Left colon (tissue), 2 donors: ENCODE data around the gene AHNAK. TPM values are rescaled to one million over a fixed set of nuclear protein-coding genes. Genes with fewer than 3 reads are reported as not detected.

Experiments used
- ATAC-seq: fragments of 200-7000 bp; cut with Tn5 transposase; one replicate; pipeline ENCODE4 v1.9.1; 2020; ENCODE audit warnings: mild to moderate bottlenecking, moderate library complexity
- DNase-seq, 2 donors: peaks; one replicate each; pipeline ENCODE4 v3.0.0-alpha.2; 2020
- intact Hi-C, 2 donors: fragments of 100-400 bp; cut with DNase I in 1 of 2; cut with micrococcal nuclease in 1 of 2; formaldehyde crosslinking; loops; one replicate each; pipeline versions ENCODE4 v1.11.2 to v1.14.0; 2022; cut with DNase I, micrococcal nuclease
- total RNA-seq, 2 donors: library from RNA; stranded (reverse); fragmentation: NEBNext Ultra II Directional; extraction: Animal tissue kit (Norgen Biotek cat#: 25700); gene quantifications; one replicate each; pipeline ENCODE4 v1.2.1, GENCODE V29; 2021
- donor health status: DM: no; HTN: no; CAD: no.
- donor health status: DM: yes; HTN: yes; CAD: no.

The AHNAK gene
- total RNA-seq, 2 donors from 2014 or later = 629 to 631 TPM

DNA sequence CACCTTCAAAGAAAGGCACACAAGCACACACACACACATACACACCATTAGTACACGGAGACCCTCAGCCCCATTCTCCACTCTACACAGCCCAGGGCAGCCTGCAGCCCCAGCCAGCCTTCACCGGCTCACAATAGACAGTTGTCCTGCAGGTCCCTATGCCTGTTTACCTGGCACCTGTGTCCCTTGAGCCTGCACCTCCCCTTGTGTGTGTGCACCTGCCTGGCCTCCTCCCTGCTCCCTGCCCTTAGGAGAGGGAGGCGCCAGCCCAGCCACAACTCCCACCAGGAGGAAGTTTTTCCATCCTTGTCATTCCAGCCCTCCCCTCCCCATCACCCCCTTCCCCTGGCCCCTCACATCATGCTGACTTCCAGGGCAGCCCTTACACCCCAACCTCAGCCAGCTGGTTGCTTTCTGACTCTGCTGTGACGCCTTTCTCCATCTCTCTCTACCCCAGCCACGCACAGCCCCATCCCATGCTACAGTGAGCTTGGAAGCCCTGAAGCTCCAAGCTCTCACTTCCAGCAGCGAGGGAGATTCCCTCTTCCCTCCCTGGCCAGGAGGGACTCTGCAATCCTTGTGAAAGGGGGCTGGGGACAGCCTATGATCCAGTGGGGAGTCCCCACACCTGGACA, 4.4 kb downstream of the AHNAK start:
- ATAC-seq (peak; percentile 46), DNase-seq (peak; percentile 71 to 86)
- intact Hi-C loops = loop anchor here (5.0 to 10.0 kb wide), 2 partner anchors 115 to 117 kb away; no protein-coding TSS in a partner anchor

DNA sequence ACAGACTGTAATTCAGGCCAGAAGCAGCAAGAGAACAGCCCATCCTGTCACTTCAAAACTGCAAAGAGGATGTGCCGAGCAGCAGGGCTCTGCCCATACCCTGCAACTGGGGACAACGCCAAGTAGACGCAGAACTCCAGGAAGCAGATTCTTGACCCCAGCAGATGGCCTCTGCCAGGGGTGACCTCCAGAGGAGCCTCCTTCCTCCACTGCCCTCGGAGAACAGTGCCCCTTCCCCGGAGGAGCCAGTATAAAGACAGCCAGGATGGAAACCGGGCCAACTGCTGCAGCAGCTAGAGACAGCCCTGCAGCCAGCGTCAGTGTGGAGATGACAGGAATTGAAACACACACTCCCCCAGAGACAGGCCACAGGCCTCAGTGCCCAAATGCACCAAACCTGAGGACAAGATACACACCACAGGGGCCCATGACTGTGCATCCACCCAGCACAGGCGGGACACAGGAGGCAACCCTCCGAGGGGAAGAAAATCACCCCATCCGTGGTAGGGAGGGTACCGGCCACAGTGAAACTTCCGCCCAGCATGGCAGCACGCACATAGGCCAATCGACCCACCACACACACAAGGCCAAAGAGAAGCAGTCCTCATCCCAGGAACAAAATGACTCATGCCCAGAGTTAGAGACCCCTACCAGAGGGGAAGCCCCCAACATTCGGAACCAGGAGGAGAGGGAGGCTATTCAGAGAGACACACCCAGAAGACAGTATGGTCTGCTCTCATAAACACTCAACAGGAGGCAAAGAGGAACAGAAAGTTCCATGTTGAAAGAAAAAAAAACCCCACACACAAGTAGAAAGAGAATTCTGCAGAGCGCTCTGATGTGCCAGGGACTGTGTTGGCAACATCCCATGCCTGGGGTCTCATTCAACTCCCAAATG, 5.6 kb downstream of the AHNAK start:
- ATAC-seq = no peak
- intact Hi-C loops = loop anchor here (5.0 to 10.0 kb wide), 2 partner anchors 114 to 116 kb away; no protein-coding TSS in a partner anchor
- DNase-seq = peak; percentile 58 to 76

DNA sequence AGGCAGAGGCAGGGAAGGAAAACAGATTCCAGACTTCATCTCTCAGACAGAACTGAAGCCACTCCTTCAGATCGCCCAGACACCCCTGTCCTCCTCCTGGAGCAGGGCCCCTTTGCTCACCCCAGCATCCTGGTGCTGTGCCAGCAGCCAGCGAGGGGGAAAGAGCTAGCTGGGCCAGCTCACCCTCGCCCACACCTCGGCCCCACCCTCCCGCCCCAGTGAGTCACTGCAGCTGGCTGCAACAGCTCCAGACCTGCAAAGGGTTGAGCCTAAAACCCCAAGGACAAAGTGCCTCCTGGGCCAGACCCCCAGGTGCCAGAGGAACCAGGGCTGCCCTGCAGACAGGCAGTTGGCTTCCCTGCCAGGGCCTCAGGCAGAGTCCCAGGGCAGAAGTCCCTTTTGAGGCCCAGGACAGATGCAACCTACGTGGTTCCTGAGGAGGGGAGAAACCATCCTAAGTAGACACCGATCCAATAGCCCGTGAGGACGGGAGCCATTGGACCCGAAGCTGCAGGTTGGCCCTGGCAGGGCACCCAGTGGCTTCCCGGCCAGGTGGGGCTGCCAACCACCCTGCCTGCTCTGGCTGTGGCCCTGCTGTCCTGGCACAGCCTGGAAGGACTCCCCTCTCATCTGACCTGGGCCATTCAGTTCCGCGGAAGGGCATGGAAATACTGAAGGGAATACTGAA, 7.2 kb downstream of the AHNAK start:
- ATAC-seq (peak; percentile 48), DNase-seq (peak; percentile 75 to 86)
- intact Hi-C loops = no loop called here

DNA sequence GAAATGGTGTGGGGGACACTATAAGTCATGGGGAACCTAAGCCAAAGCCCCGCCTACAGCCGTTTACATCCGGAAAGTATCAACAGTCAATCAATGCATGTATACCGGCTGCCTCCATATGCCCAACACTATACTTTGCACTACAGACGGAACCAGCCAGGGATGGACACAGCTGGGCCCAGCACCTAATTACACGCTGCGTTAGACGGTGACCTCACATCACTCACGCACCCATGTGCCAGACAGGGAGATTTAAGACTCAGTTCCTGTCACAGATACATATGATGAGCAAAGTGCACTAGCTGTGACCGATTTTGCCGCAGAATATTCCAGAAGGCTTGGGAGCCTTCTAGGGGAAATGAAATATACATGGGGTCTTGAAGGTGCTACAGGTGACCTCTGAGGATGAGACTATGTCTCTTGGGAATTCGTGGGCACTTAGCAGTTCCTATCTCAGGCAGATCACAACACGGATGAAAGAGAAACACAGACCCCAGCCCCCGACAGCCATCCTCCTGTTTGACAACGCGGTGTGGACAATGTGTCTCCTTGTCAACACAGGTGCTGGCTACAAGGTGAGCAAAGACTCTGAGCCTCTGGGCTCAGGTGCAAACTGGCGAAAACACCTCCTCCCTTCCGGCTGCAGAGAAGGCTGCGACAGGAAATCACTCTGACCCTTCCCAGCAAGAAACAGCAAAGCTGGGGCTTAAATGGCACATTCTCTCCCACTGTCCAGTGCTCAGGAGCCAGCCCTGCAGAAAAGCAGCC, 8.0 kb downstream of the AHNAK start:
- intact Hi-C loops = no loop called here
- DNase-seq (peak in 1 of 2 donors; percentile 23), ATAC-seq (peak; percentile 12)

DNA sequence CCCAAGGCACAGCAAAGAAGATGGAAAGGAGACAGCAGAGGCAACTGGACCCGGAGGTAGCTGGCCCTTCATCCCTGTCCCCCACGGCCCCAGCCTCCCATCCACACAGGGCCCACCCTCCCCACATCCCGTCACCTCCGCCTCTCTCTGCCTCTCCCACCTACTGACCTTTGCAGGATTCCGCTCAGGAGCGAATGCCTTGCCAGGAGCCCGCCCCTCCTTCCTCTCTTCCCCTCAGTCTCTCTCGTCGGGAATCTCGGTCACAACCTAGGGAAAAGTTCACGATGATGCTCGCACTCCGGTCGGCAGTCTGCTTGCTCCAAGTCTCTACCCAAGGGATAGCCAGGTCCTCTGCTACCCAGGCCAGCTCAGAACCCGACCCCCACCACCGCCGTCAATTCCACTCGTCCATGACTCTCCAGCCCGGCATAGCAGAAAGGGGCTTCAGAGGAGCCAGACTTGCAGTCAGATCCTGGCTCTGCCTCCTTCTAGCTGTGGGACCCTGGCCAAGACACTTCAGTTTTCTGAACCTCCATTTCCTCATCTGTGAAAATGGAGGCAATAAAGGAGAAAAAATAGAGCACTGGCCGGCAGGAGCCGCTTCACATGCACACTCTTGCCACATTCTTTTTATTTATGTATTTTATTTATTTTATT, 10.2 kb downstream of the AHNAK start:
- no peak for DNase-seq
- no peak for ATAC-seq
- intact Hi-C loops = no loop called here

DNA sequence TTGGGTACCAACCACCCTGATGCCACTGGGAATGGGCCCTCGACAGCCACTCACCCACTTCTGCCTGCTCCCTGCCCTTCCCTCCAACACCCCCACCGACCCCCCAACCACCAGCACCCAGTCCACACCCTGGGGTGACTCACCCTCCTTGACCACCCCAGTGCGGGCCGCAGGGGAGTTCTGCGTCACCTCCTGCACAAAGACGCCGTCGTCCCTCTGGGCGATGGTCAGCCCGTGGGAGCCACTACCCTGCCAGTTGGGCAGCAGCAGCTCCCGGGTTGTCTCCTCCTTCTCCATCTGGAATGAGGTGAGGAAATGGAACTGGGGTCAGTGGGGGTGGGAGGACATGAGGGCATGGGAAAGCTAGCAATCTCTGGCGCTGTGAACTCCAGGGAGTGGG, 10.8 kb downstream of the AHNAK start:
- no peak for DNase-seq
- no peak for ATAC-seq
- intact Hi-C loops = no loop called here

DNA sequence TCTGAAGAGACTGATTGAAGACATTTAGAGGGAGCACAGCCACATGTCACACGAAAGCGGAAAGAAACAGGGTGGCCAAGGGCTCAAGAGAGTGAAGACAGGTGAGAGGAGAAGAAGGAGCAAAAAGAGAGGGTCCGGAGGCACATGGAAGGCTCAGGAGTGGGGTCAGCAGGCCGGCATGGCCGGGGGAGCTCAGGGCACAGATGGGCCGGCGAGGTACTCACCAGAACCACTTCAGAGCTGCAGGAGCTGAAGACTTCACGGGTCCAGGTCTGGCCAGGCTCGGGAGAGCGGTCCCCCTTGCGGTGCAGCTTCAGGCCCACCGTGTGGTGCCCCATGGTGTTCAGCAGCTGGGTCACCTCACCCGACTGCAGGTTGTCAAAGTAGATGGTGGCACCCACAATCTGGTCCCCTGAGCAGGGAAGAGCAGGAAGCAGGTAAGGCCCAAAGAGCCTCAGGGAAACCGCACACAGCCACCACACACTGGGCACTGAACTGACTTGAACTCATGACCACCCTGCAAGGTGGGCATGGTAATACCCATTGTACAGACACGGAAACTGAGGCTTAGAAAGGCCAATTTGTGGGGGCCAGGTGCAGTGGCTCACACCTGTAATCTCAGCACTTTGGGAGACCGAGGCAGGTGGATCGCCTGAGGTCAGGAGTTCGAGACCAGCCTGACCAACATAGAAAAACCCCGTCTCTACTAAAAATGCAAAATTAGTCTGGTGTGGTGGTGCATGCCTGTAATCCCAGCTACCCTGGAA, 11.6 kb downstream of the AHNAK start:
- ATAC-seq = no peak
- no peak for DNase-seq
- intact Hi-C loops = no loop called here

DNA sequence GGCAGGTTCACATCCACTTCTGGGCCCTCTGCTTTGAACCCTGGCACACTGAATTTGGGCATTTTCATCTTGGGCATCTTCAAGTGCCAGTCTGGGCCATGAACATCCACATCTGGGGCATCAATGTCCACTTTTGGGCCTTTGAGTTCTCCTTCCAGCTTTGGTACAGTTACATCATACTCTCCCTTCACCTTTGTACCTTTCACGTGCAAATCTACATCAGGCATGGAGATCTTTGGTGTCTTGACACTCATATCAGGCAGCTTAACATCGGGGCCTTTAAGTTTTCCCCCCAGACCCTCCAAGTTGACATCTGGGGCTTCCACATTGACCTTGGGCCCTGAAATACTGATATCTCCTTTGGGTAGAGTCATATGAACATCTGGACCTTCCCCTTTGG, 14.5 kb downstream of the AHNAK start:
- intact Hi-C loops = no loop called here
- DNase-seq = no peak

DNA sequence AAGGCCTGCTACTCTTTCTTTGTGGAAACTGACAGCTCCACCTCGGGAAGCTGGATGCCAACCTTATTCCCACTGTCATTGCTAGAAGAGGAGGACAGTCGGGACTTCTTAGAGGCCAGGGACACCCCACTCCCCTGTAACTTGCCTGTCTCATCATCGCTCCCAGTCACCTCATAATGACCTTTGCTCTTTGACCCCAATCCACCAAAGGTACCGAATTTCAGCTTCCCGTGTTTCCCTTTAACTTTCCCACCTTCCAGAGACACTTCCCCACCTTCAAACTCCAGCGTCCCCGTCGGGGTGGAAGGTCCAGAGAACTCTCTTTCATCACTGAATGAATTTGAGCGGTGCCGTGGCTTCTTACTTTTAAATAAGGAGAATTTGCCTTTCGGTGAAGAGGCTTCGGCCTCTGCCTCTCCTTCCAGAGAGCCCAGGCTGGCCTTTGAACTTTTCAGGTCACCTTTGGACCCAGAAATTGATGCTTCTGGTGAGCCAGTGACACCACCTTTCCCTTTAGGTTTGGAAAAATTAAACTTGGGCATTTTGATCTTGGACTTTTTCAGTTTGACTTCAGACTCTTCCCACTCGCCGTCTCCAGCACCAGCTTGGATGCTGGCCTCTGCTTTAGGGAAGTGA, 29.8 kb downstream of the AHNAK start:
- no peak for ATAC-seq
- intact Hi-C loops = no loop called here
- DNase-seq = no peak

More for the DNA sequence above, 14.5 kb downstream of the AHNAK start:
- no peak for ATAC-seq

DNA sequence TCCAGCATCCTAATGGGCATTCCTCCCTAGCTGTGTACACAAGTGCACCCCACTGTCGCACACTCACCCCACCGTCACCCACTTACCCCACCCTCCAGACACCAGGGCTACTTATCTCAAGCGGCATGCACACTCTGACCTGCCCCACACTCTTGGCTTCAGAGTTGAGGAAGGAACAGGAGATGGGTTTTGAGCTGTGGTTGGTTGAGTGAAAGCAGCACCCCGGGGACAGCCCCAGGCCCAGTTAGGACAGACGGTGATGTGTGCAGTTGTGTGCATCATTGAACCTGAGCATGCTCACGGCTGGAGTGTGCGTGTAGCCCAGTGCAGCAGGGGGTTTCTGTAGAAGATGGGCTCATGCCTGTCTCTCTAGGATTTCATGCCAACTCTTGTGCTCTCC, 32.5 kb downstream of the AHNAK start:
- intact Hi-C loops = no loop called here
- DNase-seq (no peak), ATAC-seq (no peak)

DNA sequence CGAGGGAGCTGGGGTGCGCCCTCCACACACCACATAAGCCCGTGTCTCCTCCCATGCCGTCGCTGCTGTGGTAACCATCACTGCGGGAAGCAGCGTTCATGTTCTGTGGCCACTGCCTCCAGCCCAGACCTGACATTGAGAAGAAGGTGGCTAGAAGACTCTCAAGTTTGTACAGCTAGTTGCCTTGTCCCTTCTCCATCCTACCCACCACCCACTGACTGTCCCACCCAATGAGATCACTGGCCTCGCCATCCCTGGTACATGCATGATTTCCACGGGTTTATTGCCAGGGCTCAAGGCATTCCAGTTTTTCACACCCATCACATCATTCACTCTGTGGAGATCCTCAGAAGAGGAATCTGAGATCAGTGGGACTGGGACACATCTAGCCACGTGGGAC, 33.0 kb downstream of the AHNAK start:
- intact Hi-C loops = no loop called here
- DNase-seq (no peak), ATAC-seq (no peak)

DNA sequence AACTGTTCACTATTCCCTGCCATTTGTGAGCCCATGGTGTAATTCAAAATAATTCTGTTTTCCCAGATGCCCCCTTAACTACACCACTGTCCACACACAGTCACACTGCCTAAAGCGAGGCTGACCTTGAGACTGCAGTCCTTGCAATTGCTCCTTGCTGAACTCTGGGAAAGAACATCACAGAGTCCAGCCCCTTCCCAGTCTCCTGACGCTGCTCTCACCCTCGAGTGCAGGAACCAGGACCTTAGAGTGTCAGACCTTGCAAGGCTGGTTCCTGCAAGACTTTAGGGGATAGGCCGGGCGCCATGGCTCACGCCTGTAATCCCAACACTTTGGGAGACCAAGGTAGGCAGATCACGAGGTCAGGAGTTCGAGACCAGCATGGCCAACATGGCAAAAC, 33.6 kb downstream of the AHNAK start:
- ATAC-seq (no peak), DNase-seq (no peak)
- intact Hi-C loops = no loop called here

DNA sequence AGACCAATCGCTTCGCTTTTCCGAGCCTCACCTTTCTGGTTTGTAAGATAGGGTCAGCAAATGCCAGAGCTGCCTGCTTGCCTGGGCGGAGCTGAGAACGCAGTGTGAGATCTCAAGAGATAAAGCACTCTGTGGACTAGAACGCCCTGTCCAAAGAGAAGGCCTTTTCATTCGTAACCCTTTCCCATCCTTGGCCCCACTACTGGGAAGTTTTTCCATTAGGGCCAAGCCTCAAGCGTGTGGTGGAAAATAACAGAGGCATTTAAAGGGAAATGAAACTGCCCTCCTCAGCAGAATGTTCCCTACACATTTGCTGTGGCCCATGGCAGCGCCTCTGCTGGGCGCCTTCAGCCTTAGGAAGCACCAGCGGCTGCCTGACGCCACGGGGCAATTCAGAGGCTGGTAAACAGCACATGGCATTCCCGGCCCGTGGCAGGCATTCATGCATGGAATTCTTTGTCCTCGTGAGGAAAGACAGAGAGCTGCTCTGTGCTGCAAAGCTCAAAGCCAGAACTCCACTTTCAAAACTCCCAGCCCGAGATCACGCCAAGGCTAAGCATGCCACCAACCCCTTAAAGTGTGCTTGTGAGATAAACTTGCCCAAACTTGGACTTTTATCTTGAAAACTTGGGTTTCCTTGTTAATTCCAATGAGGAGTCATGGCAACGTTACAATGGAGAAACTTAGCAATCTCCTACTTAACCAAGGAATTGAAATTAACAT, 38.1 kb downstream of the AHNAK start:
- ATAC-seq (peak; percentile 78), DNase-seq (peak; percentile 83 to 85)
- intact Hi-C loops = no loop called here

DNA sequence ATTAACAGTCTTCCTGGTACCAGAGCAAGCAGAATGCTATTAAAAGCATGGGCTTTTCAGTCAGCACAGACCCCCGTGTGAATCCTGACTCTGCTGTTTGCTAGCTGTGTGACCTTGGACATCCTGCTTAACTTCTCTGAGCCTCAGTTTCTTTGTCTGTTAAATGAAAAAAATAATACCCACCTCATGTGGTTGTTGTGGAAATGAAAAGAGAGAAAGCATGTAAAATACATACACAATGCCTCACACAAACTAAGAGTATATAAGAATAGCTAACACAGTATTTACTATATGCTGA, 39.5 kb downstream of the AHNAK start:
- ATAC-seq (no peak), DNase-seq (no peak)
- intact Hi-C loops = no loop called here

DNA sequence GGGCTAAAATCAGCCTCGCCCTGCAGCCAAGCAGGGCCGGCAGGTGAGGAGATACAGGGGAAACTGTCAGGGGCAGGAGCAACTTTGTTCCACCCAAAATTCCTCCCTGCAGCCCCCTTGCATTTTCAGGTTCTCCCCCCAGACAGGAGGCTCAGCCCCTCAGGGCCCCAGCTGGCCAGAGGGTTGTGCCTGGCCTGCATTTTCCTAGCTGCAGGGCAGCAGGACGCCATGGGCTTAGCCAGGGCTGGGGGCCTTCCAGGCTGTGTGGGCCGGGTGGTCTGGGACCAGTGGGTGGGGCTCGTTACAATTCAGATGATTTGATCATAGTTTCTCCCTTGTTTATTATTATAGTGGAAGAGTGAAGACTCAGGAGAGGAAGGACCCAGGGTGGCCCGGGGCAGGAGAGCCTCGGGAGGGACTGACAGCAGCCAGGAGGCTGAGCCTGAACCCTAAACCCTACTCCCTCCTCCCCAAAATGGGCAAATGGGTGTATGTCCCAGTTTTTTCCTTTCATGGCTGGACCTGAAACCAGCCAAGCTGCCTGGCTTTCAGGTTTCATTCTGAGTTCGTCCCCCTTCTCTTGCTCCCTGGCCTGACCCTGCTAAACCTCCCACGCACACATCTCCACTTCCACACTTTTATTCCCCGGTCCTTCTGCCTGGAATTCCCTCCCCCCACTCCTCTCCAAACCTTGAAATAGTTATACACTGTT, 40.0 kb downstream of the AHNAK start:
- intact Hi-C loops = no loop called here
- DNase-seq (no peak), ATAC-seq (no peak)

DNA sequence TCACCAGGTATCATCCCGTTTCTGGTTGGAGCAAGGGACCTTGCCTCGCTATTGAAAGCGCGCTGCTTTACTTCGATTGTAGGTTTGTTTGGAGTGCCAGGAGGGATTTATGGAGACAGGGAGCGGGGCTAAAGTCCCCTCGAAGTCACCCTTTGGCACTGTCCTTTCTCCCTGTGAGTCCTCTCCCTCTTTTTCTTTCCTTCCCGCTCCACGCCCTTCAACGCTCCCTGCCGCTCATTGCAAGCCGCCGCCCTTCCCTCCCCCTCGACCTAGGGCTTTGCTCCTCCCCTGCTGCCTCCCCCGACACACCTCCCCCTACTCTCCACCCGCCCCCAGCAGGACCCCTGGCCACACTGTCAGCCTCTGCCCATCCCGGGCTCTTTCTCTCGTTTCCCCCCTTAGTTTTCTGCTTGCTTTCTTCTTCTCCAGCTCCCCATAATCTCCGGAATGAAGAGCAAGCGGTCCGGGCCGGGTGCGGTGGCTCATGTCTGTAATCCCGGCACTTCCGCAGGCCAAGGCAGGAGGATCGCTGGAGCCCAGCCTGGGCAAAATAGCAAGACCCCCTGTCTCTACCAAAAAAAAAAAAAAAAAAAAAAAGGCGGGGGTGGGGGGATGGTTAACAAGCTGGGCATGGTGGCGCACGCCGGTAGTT, 41.0 kb downstream of the AHNAK start:
- intact Hi-C loops = no loop called here
- ATAC-seq (peak; percentile 76), DNase-seq (peak; percentile 80 to 86)
